HG02623 (cell line): ENCODE measurements around the gene PLA2G3.
"Not testable (repeated sequence)": the region's sequence is repeated elsewhere in the genome, so short reads cannot be mapped to it uniquely, and the experiment has no call there.

Experiments
- ATAC-seq: cut with Tn5 transposase; IDR thresholded peaks from one replicate; pipeline ENCODE4 v1.9.1; 2021; ENCODE audit warnings: moderate library complexity; ENCODE audit not compliant: unreplicated experiment

PLA2G3 gene

DNA sequence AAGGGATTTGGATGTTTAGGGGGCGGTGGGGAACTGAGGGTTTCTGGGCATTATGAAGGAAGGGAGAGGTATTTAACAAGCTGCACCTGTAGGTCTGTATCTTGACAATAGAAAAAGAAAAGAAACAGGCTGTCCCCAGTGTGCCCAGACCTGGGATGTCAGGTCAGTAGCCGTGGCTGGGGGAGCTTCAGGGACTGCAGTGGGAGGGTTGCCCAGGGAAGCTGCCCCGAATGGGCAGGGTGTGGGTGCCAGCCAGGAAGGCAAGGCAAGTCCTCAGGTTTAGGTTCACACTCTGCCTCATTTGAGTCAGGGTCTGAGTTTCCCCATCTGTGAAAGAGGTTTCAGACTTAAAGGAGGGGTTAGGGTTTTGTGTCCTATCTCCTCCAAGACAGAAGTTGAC is 16.0 kb downstream of the PLA2G3 start:
- ATAC-seq, result no peak

DNA sequence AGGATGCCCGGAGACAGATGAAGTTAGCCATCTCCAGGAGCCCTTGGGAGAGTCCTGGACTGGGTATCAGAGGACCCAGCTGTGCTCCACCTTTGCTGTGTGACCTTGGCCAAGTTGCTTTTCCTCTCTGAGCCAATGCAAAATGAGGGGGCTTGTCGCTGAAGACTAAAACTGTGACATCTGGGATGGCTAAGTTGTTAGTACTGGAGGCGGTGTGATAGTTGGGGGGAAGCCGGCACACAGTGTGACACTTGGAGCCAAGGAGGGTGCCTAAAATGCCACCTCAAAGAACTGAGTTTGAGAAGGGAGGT is 17.1 kb downstream of the PLA2G3 start:
- ATAC-seq, result no peak

DNA sequence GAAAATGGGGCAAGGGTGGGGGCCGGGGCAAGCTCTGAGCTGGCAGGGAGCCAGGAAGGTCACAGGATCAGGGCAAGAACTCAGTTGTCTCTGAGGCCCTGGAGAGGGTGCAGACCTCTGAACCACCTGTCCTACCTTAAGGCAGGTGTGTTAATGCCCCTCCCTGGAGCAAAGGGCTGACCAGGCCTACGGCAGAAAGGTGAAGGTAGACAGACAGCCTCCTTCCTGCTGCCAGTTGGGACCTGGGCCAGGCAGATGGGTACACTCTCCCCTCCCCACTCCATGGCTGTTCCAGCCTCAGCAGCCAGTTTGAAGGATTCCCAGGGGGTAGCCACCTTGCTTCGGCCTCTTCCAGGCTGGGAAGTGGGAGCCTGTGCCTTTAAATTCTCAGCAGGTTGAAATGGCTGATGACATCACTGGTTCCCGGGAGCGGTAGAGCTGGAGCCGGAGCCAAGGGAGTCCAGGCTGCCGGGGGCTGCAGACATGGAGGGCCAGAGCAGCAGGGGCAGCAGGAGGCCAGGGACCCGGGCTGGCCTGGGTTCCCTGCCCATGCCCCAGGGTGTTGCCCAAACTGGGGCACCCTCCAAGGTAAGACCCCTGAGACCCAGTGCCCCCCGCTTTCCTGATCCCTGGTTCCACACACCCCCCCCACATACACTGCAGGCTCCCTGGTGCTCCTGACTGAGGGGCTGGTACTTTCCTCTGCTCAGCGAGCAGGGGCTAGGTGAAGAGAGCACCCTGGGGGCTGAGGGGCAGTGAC is 17.6 kb downstream of the PLA2G3 start, which contains the start of gene INPP5J:
Gene INPP5J, plus strand, starts transcription at position 435 of the 760 bp plus-strand sequence. Its CDS starts 49 bp downstream, at position 484.
- no peak for ATAC-seq

DNA sequence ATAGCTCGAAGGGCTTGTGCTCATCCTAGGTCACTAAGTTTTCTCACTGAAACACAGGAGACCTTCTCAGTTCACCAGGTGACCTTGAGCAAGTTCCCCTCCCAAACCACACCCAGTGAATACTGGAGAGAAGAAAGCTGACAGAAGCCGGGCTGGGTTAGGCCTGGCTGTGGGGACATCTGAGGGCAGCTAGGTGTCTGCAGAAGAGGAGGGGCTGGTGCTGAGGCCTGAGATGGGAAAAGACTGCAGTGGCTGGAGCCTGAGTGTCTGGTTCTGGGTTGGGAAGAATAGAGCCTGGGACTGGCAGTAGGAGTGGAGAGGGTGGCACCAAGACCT is 18.1 kb downstream of the PLA2G3 start:
- no peak for ATAC-seq

DNA sequence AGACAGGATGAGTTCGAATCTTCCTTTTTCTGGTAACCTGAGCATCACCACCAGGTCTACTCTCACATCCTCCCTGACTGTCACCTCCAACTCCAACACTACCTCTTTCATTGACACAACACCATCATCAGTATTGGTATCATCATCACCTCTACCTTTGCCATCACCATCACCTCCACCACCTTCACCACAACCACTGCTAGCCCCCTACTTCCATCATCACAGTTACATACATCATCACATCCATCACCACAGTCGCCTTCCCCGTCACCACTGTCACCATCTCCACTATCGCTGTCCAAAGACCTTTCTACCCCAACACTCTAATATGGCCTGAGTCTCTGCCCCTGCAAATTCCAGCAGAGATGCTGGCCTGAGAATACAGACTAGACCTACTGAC is 18.9 kb downstream of the PLA2G3 start:
- ATAC-seq, result no peak

DNA sequence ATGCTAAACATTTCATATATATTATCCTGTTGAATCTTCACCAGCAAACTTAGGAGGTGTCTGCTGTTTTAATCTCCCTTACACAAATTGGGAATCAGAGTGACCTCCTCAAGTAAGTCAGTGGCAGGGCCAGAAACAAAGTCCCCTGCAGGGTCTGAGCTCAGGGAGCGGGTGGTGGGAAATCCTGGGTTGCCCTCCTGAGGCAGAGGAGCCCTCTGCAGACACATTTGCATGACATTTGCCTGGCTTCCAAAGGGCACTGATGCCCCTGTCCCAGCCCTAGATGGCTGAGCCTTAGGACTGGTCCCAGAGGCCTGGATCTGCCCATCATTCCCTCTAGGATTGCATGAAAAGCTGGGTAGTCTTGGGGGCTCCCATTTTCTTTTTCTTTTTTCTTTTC is 19.7 kb downstream of the PLA2G3 start:
- no peak for ATAC-seq

DNA sequence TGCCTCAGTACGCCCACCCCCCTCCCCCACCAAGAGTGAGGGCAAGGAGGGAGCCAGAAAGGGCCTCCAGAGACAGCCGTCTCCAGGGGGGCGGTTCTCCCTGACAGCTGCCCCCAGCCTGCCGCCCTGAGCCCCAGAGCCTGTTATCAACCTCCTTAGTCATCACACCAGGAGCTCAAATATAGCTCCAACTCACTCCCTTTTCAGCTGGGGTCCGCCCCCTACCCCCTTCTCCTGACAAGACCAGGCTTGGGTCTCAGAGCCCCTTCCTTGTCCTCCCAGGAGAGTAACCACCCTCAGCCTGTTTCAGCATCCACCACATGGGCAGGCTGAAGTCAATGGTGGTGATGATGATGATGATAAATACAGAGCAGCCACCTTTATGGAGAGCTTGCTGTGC is 20.1 kb downstream of the PLA2G3 start:
- no peak for ATAC-seq

DNA sequence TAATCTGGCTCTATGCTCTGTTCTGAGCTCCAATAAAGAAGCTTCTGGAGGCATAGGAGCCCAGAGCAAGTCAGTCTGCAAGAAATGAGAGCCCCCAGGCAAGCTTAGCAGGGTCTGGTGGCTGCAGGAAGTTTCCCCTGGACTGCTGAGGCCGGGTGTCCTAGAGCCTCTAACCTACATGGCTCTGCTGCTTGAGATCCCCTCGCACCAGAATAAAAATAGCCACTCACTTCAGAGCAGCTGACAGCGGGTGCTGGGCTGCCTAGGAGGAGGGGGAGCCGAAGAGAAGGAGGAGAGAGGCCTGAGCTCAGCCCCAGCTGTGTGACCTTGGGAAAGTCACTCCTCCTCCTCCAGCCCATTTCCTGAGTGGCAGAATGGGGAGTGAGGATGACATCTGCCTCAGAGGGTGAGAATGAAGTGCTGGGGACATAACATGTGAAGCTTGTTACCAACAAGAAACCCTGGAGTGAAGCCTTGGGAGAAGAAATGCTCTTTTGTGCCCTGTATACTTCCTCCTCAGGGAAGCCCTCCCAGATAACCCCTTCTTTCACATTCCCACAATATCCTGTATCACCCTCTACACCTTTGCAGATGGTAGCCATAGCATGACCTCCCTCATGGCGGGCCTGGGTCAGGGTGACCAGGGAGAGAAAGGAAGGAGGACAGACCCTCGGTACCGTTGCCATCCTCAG is 21.1 kb downstream of the PLA2G3 start:
- ATAC-seq, result no peak

DNA sequence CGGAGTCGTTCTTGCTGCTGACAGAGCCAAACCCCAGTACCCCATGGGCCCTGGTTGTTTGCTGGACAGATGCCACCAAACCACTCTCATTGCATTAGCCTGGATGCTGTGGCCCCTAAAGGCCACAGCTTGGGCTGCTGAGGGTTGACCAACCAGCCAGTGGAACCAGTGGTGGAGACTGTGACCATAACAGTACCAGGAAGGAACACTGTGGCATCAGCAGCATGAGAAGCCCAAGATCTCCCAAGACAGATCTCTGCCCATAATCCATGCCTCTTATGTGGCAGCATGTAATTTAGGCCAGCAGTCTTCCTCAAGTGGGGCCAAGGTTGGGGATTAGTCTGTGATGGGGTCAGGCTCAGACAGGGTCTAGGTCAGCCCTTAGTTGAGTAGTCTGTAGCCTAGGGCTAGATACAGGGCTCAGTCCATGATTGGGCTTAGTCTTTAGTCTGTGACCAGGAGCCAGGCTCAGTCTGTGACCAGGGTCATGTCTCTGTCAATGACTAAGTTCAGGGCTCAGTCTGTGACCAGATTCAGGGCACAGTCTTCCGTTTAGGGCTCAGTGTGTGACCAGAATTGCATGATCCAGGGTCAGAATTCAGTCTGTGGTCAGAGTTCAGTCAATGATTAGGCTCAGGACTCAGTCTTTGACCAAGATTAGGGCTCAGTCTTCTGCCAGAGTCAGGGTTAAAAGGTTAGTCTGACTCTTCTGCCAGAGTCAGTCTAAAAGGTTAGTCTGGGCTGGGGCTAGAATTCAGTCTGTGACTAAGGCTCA is 22.1 kb downstream of the PLA2G3 start:
- no peak for ATAC-seq

DNA sequence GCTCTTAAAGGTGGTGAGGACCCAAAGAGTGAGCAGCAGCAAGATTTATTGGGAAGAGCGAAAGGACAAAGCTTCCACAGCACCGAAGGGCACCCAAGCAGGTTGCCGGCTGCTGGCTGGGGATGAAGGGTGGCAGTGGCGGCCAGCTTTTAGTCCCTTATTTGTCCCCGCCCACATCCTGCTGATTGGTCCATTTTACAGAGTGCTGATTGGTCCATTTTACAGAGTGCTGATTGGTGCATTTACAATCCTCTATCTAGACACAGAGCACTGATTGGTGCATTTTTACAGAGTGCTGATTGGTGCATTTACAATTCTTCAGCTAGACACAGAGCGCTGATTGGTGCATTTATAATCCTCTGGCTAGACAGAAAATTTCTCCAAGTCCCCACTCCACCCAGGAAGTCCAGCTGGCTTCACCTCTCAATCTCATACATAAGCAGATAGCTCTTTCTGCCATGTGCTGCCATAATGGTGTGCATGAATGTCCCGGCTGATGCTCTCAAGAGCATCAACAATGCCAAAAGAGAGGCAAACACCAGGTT is 27.7 kb downstream of the PLA2G3 start:
- not testable (repeated sequence) for ATAC-seq

DNA sequence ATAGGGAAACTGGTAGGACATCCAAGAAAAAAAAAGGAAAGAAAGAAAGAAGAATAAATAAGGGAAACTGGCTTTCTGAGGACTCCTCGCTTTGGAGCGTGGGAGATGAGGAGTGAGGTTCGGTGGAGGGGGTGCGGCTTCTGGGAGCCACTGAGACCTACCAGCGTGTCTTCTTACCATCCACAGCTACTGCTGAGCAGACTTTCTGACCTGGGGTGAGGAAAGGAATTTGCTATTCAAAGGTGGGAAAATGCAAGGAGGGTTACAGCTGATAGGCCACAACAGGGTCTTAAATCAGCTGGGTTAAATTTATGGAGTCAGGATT is 32.5 kb downstream of the PLA2G3 start:
- ATAC-seq, result no peak

DNA sequence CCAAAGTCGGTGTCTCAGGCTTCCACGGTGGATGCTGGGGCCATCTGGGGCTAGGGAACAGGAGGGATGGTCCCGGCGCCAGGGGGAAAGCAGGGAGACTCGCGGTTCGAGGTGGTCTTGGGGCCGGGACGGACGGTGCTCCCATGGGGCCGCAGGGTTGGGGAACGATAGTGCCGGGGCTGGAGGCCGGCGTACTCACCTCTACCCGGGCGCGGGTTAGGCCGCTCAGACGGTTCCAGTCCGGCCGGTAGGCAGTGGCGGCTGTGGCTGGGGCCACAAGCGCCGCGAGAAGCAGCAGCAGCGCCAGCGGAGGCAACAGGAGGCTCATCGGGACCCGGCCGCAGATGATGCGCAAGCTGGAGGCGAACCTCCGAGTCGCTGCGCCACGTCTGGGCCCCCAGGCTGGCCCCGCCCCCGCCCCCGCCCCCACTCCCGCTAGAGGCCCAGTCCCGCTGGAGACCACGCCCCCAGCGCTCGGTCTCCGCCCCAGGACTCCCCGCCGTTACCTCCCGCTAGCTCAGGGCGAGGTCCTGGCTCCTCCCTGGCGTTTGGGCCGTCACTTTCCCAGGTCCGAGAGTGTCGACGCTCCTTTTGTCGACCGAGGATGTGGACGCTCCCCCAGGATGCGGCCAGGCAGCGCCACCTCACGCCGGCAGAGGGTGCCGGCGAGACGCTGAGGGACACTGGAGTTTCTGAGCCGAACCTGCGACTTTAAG is 33.0 kb downstream of the PLA2G3 start, which contains the start of gene SELENOM:
Gene SELENOM, minus strand, starts transcription at position 391 of the 716 bp plus-strand sequence. Its CDS starts 63 bp downstream, at position 328.
- ATAC-seq, result peak; percentile 79

DNA sequence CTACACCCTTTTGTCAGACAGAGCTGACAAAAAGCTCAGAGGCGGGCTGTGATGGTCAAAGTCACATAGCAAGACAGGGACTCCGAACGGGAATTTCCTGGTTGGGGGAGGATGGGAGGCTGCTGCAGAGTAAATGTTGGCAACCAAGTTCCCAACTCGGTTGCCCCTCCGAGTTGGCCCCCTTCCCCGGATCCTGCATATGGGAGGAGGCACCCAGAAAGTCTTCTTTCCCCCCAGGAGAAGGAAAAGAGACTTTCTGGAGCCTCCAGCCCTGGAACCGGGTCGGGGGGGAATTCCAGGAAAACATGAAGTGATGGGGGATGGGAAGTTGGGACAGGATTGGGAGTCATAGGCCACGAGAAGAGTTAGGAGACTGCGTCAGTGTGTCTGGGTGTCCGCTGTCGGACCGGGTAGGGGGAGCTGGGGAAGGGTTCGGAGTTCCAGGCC is 33.6 kb downstream of the PLA2G3 start:
- no peak for ATAC-seq

DNA sequence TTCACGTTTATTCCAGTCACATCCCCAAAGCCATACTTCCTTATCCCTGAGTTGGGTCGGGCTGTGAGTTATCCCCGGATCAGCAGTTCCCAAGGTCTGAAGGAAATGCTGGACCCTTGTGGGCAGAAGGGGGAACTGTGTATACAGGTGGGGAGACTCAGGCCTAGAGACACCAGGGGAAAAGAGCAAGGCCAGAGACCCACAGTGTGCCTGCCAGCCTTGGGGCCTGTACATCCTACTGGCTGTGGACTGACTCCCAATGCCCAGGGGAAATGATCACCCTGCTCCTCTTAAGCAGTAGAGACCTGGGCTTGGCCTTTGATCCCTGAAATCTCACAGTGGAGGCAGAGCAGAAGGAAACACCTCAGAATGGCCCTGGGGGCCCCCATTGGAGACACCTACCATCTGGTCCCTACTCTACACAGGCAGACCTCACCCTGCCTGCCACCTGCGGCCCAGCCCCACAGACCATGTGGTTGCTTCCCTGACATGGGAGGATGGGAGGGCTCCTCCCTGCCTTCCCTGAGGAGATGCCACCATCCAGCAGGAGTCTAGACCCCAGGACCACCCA is 34.2 kb downstream of the PLA2G3 start:
- ATAC-seq, result no peak

DNA sequence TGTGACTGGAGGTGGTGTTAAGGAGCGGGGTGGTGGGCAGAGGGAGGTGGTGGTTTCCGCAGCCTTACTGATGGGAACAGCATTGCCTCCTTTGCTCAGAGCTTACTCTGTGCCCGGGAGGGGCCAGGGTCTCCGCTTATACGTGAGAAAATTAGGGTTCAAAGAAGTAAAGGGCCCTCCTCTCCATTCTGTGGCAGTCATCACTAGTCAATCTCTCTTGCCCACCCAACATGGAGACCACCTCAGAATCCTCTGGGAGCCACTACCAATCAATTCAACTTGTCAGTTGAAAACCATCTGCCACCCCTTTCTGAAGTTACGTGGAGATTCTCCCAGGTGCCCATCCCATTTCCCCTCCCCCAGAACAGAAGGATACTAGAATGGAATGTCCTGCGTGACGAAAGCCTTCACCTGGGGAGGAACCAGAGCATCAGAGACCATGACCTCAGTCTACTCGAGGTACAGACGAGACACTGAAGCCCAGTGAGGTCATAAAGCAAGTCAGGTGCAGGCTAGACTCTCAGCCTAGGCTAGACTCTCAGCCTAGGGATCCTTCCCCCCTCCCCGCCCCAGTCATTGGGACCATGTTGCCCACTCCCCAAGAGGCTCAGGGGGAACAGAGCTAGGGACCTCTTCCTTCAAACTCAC is 34.9 kb downstream of the PLA2G3 start:
- ATAC-seq, result no peak

DNA sequence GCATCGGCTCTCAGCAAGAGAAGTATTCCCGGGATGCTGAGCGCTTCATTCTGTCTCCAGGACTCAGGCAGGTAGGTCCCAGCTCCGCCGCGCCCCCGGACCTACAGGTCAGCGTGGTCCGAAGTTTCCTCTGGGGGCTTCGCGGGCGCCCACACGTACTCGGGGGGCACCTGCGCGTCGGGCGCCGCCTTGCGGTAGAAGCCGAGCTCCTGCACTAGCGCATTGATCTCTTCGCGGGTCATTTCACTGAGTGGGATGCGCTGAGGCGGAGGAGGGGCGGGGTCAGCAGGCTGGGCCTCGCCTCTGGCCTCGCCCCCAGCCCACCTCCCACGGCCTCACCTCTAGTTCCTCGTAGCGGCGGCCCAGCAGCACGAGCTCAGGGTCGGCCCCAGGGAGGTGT is 35.4 kb downstream of the PLA2G3 start:
- no peak for ATAC-seq

DNA sequence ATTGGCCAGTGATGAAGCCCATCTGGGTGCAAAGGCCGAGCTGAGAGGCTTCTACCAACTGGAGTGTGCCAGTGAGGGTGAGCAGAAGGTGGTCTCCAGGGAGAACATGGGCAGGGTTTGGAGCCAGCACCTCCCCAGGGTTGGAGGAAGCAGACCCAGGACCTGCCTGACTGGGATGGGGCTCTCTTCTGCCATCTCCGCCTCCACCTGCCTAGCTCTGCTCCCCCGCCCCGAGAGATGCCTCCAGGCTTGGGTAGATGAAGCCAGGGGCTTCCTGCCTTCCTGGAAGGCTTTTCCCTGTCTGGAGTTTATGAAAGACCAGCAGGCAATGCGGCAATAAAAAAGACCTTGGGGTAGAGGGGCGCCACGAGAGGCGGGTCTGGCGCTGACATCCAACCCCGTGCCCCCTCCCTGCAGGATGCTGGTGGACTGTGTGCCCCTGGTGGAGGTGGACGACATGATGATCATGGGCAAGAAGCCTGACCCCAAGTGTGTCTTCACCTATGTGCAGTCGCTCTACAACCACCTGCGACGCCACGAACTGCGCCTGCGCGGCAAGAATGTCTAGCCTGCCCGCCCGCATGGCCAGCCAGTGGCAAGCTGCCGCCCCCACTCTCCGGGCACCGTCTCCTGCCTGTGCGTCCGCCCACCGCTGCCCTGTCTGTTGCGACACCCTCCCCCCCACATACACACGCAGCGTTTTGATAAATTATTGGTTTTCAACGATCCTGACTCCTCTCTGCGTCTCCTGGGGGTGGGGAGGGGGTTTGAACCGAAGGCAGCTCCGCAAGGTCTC is 36.2 kb downstream of the PLA2G3 start:
- no peak for ATAC-seq

DNA sequence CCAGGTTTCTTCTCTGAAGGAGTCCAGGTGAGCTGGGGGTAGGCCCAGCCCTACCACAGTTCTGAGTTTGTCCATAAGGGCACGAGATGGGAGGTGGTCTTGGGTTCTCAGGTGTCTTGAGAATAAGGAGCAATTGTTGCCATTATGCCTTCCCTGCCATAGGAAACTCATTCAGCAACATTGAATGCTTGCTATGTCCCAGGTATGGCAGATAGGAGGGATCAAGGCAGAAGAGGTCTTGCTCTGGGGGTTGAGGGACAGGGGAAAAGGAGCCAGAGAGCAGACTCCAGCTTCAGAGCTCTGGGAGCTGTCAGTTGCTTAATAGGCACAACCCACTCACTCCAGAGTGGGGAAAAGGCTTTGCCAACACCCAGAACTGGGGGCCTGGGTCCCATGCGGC is 37.2 kb downstream of the PLA2G3 start:
- ATAC-seq, result no peak

DNA sequence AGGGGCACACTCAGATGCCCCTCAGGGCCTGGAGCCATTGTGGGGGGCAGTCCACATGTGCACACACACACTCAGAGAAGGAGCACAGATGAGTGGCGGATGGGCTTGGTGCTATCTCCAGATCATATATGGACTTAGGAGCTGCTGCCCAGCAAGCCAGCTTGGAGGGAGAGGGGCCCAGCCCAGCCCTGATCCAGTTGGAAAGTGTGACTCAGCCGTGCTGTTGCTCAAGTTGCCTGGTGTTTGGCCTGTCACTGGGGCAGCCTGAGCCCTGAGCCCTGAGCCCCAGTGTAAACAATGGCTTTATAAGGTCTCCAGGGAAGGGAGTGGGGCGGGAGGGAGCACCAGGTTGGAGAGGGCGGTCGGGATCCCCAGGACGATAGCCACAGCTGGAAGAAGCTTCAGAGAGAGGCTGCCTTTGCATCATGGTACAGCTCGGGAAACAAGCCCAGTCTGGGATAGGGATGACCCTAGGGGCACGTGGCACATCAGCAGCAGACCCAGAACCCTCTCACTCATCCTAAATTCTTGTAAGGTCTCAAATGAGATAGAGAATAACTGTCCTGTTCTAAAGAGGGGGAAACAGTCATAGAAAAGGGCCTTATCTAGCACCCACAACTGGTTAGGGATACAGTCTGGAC is 37.7 kb downstream of the PLA2G3 start:
- ATAC-seq, result no peak
